Erythroblast (primary cell): ENCODE data around the gene SRGAP2.
A peak's percentile ranks its signal among the peaks of the same experiment; 100 is the strongest.
"Not testable (repeated sequence)": the region's sequence is repeated elsewhere in the genome, so short reads cannot be mapped to it uniquely, and the experiment has no call there.

Source experiments
- GATA1 ChIP-seq: IDR thresholded peaks from 2 replicates; pipeline ENCODE4 v1.6.1; 2011; ENCODE audit warnings: low read depth, mild to moderate bottlenecking, control low read depth, low read length, moderate library complexity
- POLR2A ChIP-seq: IDR thresholded peaks from 2 replicates; pipeline ENCODE4 v1.6.1; 2011; ENCODE audit warnings: mild to moderate bottlenecking, low read length

GRCh38 chr1:206203364-206204158 lies at the start of gene SRGAP2:
- peak; percentile 11 for TF ChIP-seq POLR2A
- TF ChIP-seq GATA1, result not testable (repeated sequence)
